GM23338 (cell line): ENCODE results near the gene CYFIP2. TPM values are rescaled to one million over a fixed set of nuclear protein-coding genes. Genes with fewer than 3 reads are reported as not detected.

Source experiments
- ATAC-seq: fragments of 200-7000 bp; cut with Tn5 transposase; 3 replicates; pipeline ENCODE4 v1.9.1; 2020
- DNase-seq: peaks from one replicate; pipeline ENCODE4 v3.0.0-alpha.2; 2015; ENCODE audit warnings: low spot score
- H2AFZ ChIP-seq: fragments of 200-600 bp; sonication (generic); 2 replicates; pipeline ENCODE4 v1.8.0; 2016; ENCODE audit warnings: antibody characterized with exemption, mild to moderate bottlenecking, moderate library complexity
- H3F3A ChIP-seq: fragments of 200-600 bp; sonication (generic); replicated peaks from 2 replicates; pipeline ENCODE4 v1.8.0; 2017; ENCODE audit warnings: antibody characterized with exemption, mixed run types, low read depth
- H3K27ac ChIP-seq: fragments of 200-600 bp; sonication (generic); 2 replicates; pipeline ENCODE4 v1.6.1; 2016; ENCODE audit warnings: low read depth
- H3K27me3 ChIP-seq: fragments of 200-600 bp; sonication (generic); 2 replicates; pipeline ENCODE4 v1.8.0; 2016; ENCODE audit warnings: mild to moderate bottlenecking, mixed run types, moderate library complexity; ENCODE audit not compliant: insufficient read depth
- H3K36me3 ChIP-seq: fragments of 200-600 bp; sonication (generic); 2 replicates; pipeline ENCODE4 v1.8.0; 2016; ENCODE audit warnings: mild to moderate bottlenecking; ENCODE audit not compliant: insufficient read depth
- H3K4me1 ChIP-seq: fragments of 200-600 bp; sonication (generic); 2 replicates; pipeline ENCODE4 v1.8.0; 2016; ENCODE audit warnings: mild to moderate bottlenecking, moderate library complexity; ENCODE audit not compliant: insufficient read depth
- H3K4me2 ChIP-seq: fragments of 200-600 bp; sonication (generic); 2 replicates; pipeline ENCODE4 v1.7.1; 2017; ENCODE audit warnings: mixed run types
- H3K4me3 ChIP-seq: fragments of 200-600 bp; sonication (generic); 2 replicates; pipeline ENCODE4 v1.6.1; 2016; ENCODE audit warnings: mixed run types
- H3K79me2 ChIP-seq: fragments of 200-600 bp; sonication (generic); replicated peaks from 2 replicates; pipeline ENCODE4 v1.8.0; 2017; ENCODE audit warnings: mild to moderate bottlenecking; ENCODE audit not compliant: insufficient read depth
- H3K9me2 ChIP-seq: fragments of 200-600 bp; sonication (generic); 2 replicates; pipeline ENCODE4 v1.8.0; 2017; ENCODE audit not compliant: insufficient read depth
- H4K20me1 ChIP-seq: fragments of 200-600 bp; sonication (generic); replicated peaks from 2 replicates; pipeline ENCODE4 v1.8.0; 2017; ENCODE audit warnings: mild to moderate bottlenecking; ENCODE audit not compliant: insufficient read depth
- H3K27ac Mint-ChIP-seq: 2 replicates; pipeline ENCODE4 v1.8.0; 2020; ENCODE audit warnings: inconsistent platforms, mild to moderate bottlenecking, moderate library complexity, mixed read lengths
- H3K27me3 Mint-ChIP-seq: 3 replicates; pipeline ENCODE4 v1.8.0; 2022; ENCODE audit warnings: low read depth, mild to moderate bottlenecking, moderate library complexity, mixed read lengths, inconsistent platforms; ENCODE audit not compliant: insufficient read depth, poor library complexity
- H3K36me3 Mint-ChIP-seq: 3 replicates; pipeline ENCODE4 v1.8.0; 2021; ENCODE audit warnings: low read depth, mild to moderate bottlenecking, inconsistent platforms, moderate library complexity, mixed read lengths
- H3K4me1 Mint-ChIP-seq: 3 replicates; pipeline ENCODE4 v1.8.0; 2020; ENCODE audit warnings: mild to moderate bottlenecking, inconsistent platforms, mixed read lengths
- H3K4me3 Mint-ChIP-seq: 3 replicates; pipeline ENCODE4 v1.8.0; 2021; ENCODE audit warnings: moderate library complexity, mild to moderate bottlenecking, inconsistent platforms, mixed read lengths
- H3K9me3 Mint-ChIP-seq: 3 replicates; pipeline ENCODE4 v1.8.0; 2020; ENCODE audit warnings: moderate library complexity, mild to moderate bottlenecking, inconsistent platforms, mixed read lengths
- CREB1 ChIP-seq: fragments of 250-450 bp; sonication (Bioruptor Pico); IDR thresholded peaks from 2 replicates; pipeline ENCODE4 v1.5.0; 2020; ENCODE audit warnings: low read depth, mild to moderate bottlenecking, moderate library complexity
- CTCF ChIP-seq, 2 experiments: fragments of 200-600 bp in 1 of 2; sonication (generic) in 1 of 2; conservative IDR thresholded peaks; 2 replicates each; pipeline versions ENCODE4 v1.5.1 to v1.6.1; 2016 to 2017; ENCODE audit warnings: antibody characterized with exemption in 2 of 2, low read depth in 2 of 2, mild to moderate bottlenecking in 2 of 2, moderate library complexity in 1 of 2
- ETS1 ChIP-seq: IDR thresholded peaks from 2 replicates; pipeline ENCODE4 v1.6.1; 2016; ENCODE audit warnings: antibody characterized with exemption
- EZH2 ChIP-seq: fragments of 200-600 bp; sonication (generic); IDR thresholded peaks from one replicate; pipeline ENCODE4 v1.8.0; 2017; ENCODE audit warnings: antibody characterized with exemption, mild to moderate bottlenecking, low read depth; ENCODE audit not compliant: unreplicated experiment
- EZH2phosphoT487 ChIP-seq: fragments of 200-600 bp; sonication (generic); IDR thresholded peaks from one replicate; pipeline ENCODE4 v1.8.1; 2018; ENCODE audit warnings: antibody characterized with exemption; ENCODE audit not compliant: unreplicated experiment
- JUNB ChIP-seq: IDR thresholded peaks from one replicate; pipeline ENCODE4 v1.6.1; 2016; ENCODE audit warnings: antibody characterized with exemption; ENCODE audit not compliant: unreplicated experiment
- NANOG ChIP-seq: IDR thresholded peaks from 2 replicates; pipeline ENCODE4 v1.6.1; 2016; ENCODE audit warnings: antibody characterized with exemption, borderline replicate concordance
- POLR2AphosphoS5 ChIP-seq: IDR thresholded peaks from 2 replicates; pipeline ENCODE4 v1.6.1; 2016; ENCODE audit warnings: antibody characterized with exemption, low read depth
- REST ChIP-seq: IDR thresholded peaks from one replicate; pipeline ENCODE4 v1.6.1; 2018; ENCODE audit warnings: antibody characterized with exemption; ENCODE audit not compliant: unreplicated experiment
- STAT1 ChIP-seq: IDR thresholded peaks from one replicate; pipeline ENCODE4 v1.6.1; 2016; ENCODE audit warnings: antibody characterized with exemption; ENCODE audit not compliant: unreplicated experiment
- ZNF114 ChIP-seq: fragments of 250-450 bp; sonication (Bioruptor Pico); IDR thresholded peaks from 2 replicates; pipeline ENCODE4 v1.5.0; 2020; ENCODE audit warnings: mild to moderate bottlenecking, moderate library complexity
- ZNF331 ChIP-seq: fragments of 250-450 bp; sonication (Bioruptor Pico); IDR thresholded peaks from 2 replicates; pipeline ENCODE4 v1.5.0; 2020; ENCODE audit warnings: low read depth, mild to moderate bottlenecking, moderate library complexity
- polyA plus RNA-seq: library from polyadenylated mRNA; unstranded; fragments of >200 nt; fragmentation: Nextera tagmentation; extraction: Ambion mirVana; gene quantifications from 2 replicates; pipeline ENCODE4 v1.2.1, GENCODE V29; 2016
- total RNA-seq: library from RNA; depleted of rRNA; stranded (reverse); fragments of >200 nt; shearing (Covaris generic); gene quantifications from 2 replicates; pipeline ENCODE4 v1.2.3, GENCODE V29; 2014
- TF ChIP-seq, protein P1 (sequence below): fragments of 250-450 bp; sonication (Bioruptor Pico); IDR thresholded peaks from 2 replicates; pipeline ENCODE4 v1.5.0; 2020; ENCODE audit warnings: mild to moderate bottlenecking, moderate library complexity

The CYFIP2 gene
- total and polyA plus RNA-seq, 2 experiments from 2014 or later = 54.1 to 98.4 TPM

GRCh38 chr5:157362012-157362411 is 96.1 kb downstream of the CYFIP2 start:
- Histone ChIP-seq H3F3A (no peaks in the 10 kb centered on the region), H3K27me3 (no peaks in the 10 kb centered on the region), H3K36me3 (no peaks in the 10 kb centered on the region), H4K20me1 (no peaks in the 10 kb centered on the region), H3K79me2 (no peaks in the 10 kb centered on the region), H2AFZ (no peak overlapping the region), H3K27ac (no peak overlapping the region), H3K4me1 (no peaks in the 10 kb centered on the region), H3K4me2 (no peak overlapping the region), H3K9me2 (no peaks in the 10 kb centered on the region), H3K4me3 (no peak overlapping the region)
- no peak overlapping the region for H3K27ac Mint-ChIP-seq
- TF ChIP-seq CREB1 (CRISPR knock-in tag) = no peak
- no peak for TF ChIP-seq EZH2
- TF ChIP-seq ETS1 = no peak
- TF ChIP-seq CTCF (conservative IDR thresholded peaks at IDR 0.05; ENCODE audit: low read depth in 2 of 2) = no peak
- TF ChIP-seq STAT1 = no peak
- TF ChIP-seq JUNB = no peak
- TF ChIP-seq ZNF331 (CRISPR knock-in tag) = no peak
- no peak for TF ChIP-seq ZNF114 (CRISPR knock-in tag)
- TF ChIP-seq REST = no peak
- no peak for TF ChIP-seq POLR2AphosphoS5
- TF ChIP-seq NANOG = no peak
- TF ChIP-seq EZH2phosphoT487 = no peak
- TF ChIP-seq, protein P1, sequence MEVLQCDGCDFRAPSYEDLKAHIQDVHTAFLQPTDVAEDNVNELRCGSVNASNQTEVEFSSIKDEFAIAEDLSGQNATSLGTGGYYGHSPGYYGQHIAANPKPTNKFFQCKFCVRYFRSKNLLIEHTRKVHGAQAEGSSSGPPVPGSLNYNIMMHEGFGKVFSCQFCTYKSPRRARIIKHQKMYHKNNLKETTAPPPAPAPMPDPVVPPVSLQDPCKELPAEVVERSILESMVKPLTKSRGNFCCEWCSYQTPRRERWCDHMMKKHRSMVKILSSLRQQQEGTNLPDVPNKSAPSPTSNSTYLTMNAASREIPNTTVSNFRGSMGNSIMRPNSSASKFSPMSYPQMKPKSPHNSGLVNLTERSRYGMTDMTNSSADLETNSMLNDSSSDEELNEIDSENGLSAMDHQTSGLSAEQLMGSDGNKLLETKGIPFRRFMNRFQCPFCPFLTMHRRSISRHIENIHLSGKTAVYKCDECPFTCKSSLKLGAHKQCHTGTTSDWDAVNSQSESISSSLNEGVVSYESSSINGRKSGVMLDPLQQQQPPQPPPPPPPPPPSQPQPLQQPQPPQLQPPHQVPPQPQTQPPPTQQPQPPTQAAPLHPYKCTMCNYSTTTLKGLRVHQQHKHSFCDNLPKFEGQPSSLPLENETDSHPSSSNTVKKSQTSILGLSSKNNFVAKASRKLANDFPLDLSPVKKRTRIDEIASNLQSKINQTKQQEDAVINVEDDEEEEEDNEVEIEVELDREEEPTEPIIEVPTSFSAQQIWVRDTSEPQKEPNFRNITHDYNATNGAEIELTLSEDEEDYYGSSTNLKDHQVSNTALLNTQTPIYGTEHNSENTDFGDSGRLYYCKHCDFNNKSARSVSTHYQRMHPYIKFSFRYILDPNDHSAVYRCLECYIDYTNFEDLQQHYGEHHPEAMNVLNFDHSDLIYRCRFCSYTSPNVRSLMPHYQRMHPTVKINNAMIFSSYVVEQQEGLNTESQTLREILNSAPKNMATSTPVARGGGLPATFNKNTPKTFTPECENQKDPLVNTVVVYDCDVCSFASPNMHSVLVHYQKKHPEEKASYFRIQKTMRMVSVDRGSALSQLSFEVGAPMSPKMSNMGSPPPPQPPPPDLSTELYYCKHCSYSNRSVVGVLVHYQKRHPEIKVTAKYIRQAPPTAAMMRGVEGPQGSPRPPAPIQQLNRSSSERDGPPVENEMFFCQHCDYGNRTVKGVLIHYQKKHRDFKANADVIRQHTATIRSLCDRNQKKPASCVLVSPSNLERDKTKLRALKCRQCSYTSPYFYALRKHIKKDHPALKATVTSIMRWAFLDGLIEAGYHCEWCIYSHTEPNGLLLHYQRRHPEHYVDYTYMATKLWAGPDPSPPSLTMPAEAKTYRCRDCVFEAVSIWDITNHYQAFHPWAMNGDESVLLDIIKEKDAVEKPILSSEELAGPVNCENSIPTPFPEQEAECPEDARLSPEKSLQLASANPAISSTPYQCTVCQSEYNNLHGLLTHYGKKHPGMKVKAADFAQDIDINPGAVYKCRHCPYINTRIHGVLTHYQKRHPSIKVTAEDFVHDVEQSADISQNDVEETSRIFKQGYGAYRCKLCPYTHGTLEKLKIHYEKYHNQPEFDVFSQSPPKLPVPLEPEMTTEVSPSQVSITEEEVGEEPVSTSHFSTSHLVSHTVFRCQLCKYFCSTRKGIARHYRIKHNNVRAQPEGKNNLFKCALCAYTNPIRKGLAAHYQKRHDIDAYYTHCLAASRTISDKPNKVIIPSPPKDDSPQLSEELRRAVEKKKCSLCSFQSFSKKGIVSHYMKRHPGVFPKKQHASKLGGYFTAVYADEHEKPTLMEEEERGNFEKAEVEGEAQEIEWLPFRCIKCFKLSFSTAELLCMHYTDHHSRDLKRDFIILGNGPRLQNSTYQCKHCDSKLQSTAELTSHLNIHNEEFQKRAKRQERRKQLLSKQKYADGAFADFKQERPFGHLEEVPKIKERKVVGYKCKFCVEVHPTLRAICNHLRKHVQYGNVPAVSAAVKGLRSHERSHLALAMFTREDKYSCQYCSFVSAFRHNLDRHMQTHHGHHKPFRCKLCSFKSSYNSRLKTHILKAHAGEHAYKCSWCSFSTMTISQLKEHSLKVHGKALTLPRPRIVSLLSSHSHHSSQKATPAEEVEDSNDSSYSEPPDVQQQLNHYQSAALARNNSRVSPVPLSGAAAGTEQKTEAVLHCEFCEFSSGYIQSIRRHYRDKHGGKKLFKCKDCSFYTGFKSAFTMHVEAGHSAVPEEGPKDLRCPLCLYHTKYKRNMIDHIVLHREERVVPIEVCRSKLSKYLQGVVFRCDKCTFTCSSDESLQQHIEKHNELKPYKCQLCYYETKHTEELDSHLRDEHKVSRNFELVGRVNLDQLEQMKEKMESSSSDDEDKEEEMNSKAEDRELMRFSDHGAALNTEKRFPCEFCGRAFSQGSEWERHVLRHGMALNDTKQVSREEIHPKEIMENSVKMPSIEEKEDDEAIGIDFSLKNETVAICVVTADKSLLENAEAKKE = no peak
- H3K9me3 Mint-ChIP-seq = no peaks in the 10 kb centered on the region; the same call in 2 of the 3 replicates
- DNase-seq (no peak), ATAC-seq (no peak)
- no peaks in the 10 kb centered on the region for H3K4me1 Mint-ChIP-seq
- H3K4me3 Mint-ChIP-seq = no peak overlapping the region
- no peaks in the 10 kb centered on the region for H3K27me3 Mint-ChIP-seq
- peaks cover 21% of the 10 kb centered on the region for H3K36me3 Mint-ChIP-seq
